Stimulated activated effector memory CD8-positive, alpha-beta T cell treated with anti-CD3 and anti-CD28 coated beads, Interleukin-12 subunit alpha, Interleukin-12 subunit beta, amount 100 ng/mL, for 72 hours (primary cell): ENCODE measurements around the gene NOS1.
"Not testable (repeated sequence)": the region's sequence is repeated elsewhere in the genome, so short reads cannot be mapped to it uniquely, and the experiment has no call there.

Source experiments
- ATAC-seq: fragments of 150-1000 bp; cut with Tn5 transposase; 2 replicates; pipeline ENCODE4 v1.10.0; 2021
- DNase-seq, 2 donors: peaks; one replicate each; pipeline ENCODE4 v3.0.0; 2021 to 2022; ENCODE audit warnings: low spot score in 2 of 2
- H3K27ac Mint-ChIP-seq: one replicate; pipeline ENCODE4 v1.8.0; 2022; ENCODE audit warnings: mild to moderate bottlenecking, mixed read lengths
- H3K36me3 Mint-ChIP-seq: one replicate; pipeline ENCODE4 v1.8.0; 2022; ENCODE audit warnings: mild to moderate bottlenecking, mixed read lengths
- H3K4me1 Mint-ChIP-seq: one replicate; pipeline ENCODE4 v1.8.0; 2022; ENCODE audit warnings: mixed read lengths
- H3K4me3 Mint-ChIP-seq: one replicate; pipeline ENCODE4 v1.8.0; 2022; ENCODE audit warnings: mild to moderate bottlenecking, mixed read lengths
- H3K9me3 Mint-ChIP-seq: one replicate; pipeline ENCODE4 v1.8.0; 2022; ENCODE audit warnings: mixed read lengths

The NOS1 gene

DNA sequence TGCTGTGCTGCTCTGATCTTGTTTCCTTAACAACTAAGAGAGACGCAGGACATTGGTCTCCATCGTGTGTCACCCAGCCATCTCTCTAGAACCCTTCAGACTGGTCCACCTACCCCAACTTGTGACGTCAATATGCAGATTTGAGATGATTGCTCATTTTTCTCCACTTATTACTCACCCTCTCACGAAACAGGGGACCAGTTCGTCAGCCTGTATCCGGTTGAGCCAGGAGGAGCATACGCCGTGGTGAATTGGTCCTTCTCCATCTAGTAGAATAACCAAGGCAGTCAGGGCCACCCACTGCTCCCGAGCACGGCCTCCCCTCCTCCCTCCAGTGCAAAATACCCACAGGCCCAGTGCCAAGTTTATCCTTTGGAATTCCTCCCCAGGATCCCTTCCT lies 134.9 kb downstream of the NOS1 start:
- H3K4me3 Mint-ChIP-seq, result no peak overlapping the region
- ATAC-seq (peak; percentile 42), DNase-seq (no peak)
- H3K36me3 Mint-ChIP-seq, result no peaks in the 10 kb centered on the region
- no peaks in the 10 kb centered on the region for H3K4me1 Mint-ChIP-seq
- no peak overlapping the region for H3K27ac Mint-ChIP-seq
- H3K9me3 Mint-ChIP-seq, result no peaks in the 10 kb centered on the region

DNA sequence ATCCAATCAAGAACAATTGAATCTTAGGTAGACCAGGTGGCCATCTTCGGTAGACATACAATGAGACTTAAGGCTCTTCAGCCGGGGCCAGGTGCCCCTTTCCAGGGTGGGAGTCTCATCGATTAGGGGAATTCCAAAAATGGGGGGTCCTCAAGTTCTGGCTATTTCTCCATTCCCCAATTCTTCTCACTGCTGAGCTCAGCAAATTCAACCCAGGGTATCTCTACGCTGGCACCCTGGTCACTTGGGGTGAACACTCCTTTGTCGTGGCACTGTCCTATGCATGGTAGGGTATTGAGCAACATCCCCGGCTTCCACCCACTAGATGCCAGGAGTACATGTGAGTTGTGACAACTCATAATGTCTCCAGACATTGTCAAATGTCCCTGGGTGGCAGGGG lies 136.2 kb downstream of the NOS1 start:
- H3K4me1 Mint-ChIP-seq, result no peaks in the 10 kb centered on the region
- H3K27ac Mint-ChIP-seq, result no peak overlapping the region
- no peaks in the 10 kb centered on the region for H3K9me3 Mint-ChIP-seq
- no peak overlapping the region for H3K4me3 Mint-ChIP-seq
- no peaks in the 10 kb centered on the region for H3K36me3 Mint-ChIP-seq
- ATAC-seq, result no peak
- DNase-seq, result no peak

DNA sequence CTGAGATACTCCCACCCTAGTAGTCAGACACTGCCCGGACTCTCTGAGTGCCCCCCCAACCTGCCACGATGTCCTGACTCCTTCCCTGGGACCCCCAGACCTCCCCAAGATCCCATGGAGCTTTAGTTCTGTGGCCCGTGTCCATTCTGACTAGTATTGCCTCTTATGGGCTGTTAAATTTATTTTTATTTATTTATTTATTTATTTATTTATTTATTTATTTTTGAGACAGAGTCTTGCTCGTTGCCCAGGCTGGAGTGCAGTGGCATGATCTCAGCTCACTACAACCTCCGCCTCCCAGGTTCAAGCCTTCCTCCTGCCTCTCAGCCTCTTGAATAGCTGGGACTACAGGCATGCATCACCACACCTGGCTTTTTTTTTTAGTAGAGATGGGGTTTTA lies 140.5 kb downstream of the NOS1 start:
- not testable (repeated sequence) for DNase-seq, H3K27ac Mint-ChIP-seq, H3K36me3 Mint-ChIP-seq, H3K4me1 Mint-ChIP-seq, H3K4me3 Mint-ChIP-seq, H3K9me3 Mint-ChIP-seq, ATAC-seq

DNA sequence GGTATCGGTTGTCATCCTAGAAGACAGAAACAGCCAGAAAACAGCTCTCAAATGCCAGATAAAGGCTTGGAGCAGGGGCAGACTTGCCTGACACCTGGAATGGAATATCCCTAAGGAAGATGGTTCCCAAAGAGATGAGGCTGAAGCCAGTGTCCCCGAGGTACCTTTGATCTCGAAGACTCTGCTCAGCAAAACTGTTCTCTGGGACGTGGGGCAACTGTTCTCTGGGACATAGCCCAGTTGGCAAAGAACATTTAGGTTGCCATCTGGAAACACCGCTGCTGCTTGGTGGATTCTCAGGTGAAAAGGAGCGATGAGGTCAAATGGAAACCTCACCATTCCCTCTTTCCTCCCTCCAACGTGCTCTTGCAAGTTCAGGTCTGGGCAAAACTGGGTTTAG lies 143.3 kb downstream of the NOS1 start:
- DNase-seq (no peak), ATAC-seq (no peak)
- H3K36me3 Mint-ChIP-seq, result no peaks in the 10 kb centered on the region
- no peak overlapping the region for H3K4me3 Mint-ChIP-seq
- H3K4me1 Mint-ChIP-seq, result no peaks in the 10 kb centered on the region
- H3K27ac Mint-ChIP-seq, result no peak overlapping the region
- H3K9me3 Mint-ChIP-seq, result no peaks in the 10 kb centered on the region

DNA sequence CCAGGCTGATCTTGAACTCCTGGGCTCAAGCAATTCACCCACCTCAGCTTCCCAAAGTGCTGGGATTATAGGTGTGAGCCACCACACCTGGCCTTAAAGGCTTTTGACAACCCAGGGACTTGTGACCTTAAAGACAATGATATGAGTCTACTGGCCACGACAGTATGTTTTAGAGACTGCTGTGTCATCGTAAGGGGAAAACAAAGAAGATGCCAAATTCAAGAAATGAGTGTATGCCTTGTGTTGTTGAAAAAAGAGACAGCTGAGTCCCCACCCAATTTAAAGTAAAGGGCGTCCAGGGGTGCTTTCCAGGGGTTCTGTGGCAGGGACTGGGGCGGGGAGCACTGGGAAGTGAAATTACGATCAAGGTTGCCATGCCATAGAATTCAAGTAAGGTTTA lies 144.7 kb downstream of the NOS1 start:
- Mint-ChIP-seq H3K36me3 (no peaks in the 10 kb centered on the region), H3K27ac (no peak overlapping the region), H3K4me1 (no peaks in the 10 kb centered on the region), H3K4me3 (no peak overlapping the region), H3K9me3 (no peaks in the 10 kb centered on the region)
- ATAC-seq (no peak), DNase-seq (no peak)

DNA sequence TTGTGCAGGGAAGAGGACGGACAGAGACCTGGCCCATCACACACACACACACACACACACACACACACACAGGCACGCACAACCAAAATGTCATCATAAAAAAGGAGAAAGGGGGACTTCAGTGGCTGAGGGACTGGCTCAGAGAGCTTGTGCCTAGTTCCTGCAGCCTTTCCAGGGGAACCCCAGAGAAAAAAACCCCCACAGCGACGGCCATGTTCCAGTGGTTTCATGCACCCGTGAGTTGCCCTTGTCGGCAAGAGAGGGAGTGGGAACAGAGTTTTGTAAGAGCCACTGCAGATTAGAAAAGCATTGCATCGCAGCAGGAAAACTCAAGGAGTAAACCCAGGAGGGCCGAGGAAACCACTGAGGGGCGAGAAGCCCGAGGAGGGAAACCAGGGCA lies 146.6 kb downstream of the NOS1 start:
- Mint-ChIP-seq H3K4me3 (no peak overlapping the region), H3K27ac (no peak overlapping the region), H3K9me3 (no peaks in the 10 kb centered on the region), H3K4me1 (no peaks in the 10 kb centered on the region), H3K36me3 (no peaks in the 10 kb centered on the region)
- ATAC-seq, result no peak
- DNase-seq, result no peak

DNA sequence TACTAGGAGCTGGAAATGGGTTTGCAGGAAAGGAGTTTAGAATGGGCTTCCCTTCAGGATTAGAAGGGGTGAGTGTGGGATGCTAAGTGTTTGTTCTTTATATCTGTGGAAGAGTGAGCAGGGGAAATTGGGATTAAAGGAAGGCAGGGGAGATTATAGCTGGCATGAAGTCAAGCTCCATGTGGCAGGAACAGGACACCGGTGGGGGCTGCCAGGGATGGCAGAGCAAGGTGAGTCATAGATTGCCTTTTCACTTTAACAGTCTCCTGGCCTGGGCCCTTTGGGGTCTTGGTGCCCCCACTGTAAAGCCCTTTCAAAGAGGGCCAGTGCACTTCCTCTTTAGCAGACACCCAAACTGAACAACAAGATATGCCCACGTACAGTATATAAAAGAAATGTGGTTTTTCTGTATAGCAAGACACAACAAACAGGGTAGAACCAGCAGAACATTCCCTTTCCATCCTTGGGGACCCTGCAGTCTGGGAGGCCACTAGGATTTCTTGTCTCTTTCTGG lies 148.1 kb downstream of the NOS1 start:
- Mint-ChIP-seq H3K27ac (no peak overlapping the region), H3K36me3 (no peaks in the 10 kb centered on the region), H3K4me1 (no peaks in the 10 kb centered on the region), H3K4me3 (no peak overlapping the region), H3K9me3 (no peaks in the 10 kb centered on the region)
- DNase-seq (no peak), ATAC-seq (no peak)

DNA sequence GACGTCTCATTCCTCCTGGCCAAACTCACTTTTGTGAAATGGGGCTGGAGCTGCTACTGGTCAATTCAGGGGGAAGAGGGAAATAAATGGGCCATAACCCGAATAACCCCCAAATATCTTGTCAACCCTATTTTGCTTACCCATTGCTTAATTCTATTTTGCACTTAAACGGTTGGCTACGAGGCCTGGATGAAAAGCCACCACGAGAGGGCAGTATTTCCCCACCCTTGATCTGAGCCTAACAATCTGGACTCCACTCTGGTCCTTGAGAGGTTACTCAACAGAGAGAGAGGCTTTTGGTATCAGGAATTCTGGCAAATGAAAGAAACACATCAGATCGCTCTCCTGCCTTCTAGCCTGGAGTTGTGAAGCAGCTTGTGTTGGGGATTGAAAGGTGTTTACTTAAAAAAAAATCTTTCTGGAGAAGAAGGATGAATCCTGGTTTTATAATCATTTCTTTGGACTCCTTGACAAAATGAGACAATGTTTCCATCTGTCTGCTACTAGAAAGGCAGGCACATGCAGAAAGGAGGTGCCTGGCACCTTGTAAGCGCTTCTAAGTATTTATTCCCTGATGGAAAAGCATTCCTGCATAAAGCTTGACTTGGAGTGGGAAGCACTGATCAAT lies 148.7 kb downstream of the NOS1 start:
- no peak overlapping the region for H3K27ac Mint-ChIP-seq
- H3K4me1 Mint-ChIP-seq, result no peaks in the 10 kb centered on the region
- peak; percentile 41 to 79 for DNase-seq
- H3K9me3 Mint-ChIP-seq, result no peaks in the 10 kb centered on the region
- no peaks in the 10 kb centered on the region for H3K36me3 Mint-ChIP-seq
- ATAC-seq, result peak; percentile 66
- no peak overlapping the region for H3K4me3 Mint-ChIP-seq

DNA sequence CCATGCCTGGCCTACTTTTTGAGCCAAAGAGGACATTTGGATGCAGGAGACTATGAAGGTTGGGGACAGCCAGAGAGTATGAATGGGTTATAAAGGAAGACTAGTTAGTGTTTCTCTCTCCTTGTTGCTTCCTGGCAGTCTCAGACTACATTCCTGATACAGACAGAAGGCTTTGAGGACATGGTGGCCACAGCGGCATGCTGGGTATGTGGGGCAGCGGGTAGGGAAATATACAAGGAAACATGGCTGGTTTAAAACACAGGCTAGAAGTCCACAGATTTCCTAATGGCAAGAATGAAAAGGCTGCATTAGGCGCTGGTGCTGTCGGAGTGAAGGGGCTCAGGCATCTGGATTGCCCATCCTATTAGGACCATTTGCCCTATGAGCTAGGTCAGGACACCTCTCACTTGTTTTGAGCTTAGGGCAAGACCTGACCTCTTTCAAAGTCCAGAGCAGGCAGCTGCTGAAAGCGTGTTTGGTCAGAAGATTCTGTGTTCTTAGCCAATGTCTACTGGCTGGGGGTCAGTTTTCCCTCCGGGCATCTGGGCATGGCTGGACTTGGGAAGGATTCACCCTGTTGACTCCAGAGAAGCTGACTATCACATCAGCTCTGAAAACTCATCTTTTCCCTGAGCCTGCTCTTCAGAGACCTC lies 151.0 kb downstream of the NOS1 start:
- Mint-ChIP-seq H3K27ac (no peak overlapping the region), H3K4me1 (no peaks in the 10 kb centered on the region), H3K36me3 (no peaks in the 10 kb centered on the region), H3K4me3 (no peak overlapping the region), H3K9me3 (no peaks in the 10 kb centered on the region)
- no peak for DNase-seq
- no peak for ATAC-seq

DNA sequence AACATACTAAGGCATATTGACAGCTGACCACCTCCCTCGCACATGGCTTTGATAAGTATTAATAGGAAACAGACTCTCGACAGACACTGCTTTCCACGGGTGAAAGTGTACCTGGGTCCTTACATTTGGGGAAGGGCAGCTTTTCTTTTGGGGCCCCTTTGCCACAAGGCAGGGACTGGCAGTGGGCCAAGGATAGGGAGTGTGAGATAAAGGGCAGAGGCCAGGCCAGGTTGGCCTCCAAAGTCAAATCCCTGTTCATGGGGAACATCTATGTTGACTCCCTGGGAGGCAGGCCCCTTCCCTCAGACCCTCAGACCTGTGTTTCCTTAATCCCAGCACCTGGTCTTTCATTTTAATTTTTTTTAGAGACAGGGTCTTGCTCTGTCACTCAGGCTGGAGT lies 151.8 kb downstream of the NOS1 start:
- Mint-ChIP-seq H3K36me3 (no peaks in the 10 kb centered on the region), H3K4me3 (no peak overlapping the region), H3K4me1 (no peaks in the 10 kb centered on the region), H3K9me3 (no peaks in the 10 kb centered on the region), H3K27ac (no peak overlapping the region)
- DNase-seq, result no peak
- no peak for ATAC-seq

DNA sequence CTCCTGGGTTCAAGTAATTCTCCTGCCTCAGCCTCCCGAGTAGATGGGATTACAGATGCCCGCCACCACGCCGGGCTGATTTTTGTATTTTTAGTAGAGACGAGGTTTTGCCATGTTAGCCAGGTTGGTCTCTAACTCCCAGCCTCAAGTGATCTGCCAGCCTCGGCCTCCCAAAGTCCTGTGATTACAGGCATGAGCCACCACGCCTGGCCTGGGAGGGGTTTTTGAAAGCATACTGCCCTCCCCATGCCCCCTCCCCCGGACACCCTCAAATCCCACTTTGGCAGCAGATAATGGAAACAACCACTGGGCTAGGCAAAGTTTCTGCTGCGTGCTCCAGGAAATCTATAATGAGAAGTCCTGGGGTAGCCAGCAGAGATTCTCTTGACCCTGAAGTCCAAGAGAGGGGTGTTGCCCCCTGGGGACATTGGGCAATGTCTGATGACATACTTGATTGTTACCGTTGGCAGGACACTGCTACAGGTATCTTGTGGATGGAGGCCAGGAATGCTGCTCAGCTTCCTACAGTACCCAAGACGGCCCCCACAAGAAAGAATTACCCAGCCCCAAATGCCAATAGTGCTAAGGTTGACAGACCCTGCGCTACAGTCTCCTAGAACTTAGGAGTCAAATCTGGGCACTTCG lies 152.5 kb downstream of the NOS1 start:
- H3K4me1 Mint-ChIP-seq, result no peaks in the 10 kb centered on the region
- no peaks in the 10 kb centered on the region for H3K9me3 Mint-ChIP-seq
- no peaks in the 10 kb centered on the region for H3K36me3 Mint-ChIP-seq
- no peak overlapping the region for H3K4me3 Mint-ChIP-seq
- DNase-seq (no peak), ATAC-seq (no peak)
- no peak overlapping the region for H3K27ac Mint-ChIP-seq

DNA sequence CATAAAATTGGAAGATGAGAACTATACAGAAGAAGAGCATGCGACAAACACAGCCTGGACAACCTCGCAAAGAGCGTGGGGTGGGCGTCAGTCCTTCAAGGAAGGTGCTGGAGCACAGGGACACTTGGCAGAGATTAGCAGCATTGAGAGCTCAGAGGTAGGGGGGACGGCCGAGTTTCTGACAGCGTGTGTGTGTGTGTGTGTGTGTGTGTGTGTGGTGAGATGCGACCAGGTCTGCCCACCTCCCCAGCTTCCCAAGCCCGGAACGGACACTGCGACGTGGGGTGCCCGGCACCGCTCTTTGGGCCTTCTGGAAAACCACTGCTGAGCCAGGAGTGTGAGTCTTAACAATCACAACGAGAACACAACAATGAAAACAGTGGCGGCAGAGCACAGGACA lies 153.2 kb downstream of the NOS1 start:
- Mint-ChIP-seq H3K4me1 (no peaks in the 10 kb centered on the region), H3K27ac (peak overlapping the region; percentile 27), H3K36me3 (no peaks in the 10 kb centered on the region), H3K4me3 (no peak overlapping the region), H3K9me3 (no peaks in the 10 kb centered on the region)
- no peak for DNase-seq
- no peak for ATAC-seq

DNA sequence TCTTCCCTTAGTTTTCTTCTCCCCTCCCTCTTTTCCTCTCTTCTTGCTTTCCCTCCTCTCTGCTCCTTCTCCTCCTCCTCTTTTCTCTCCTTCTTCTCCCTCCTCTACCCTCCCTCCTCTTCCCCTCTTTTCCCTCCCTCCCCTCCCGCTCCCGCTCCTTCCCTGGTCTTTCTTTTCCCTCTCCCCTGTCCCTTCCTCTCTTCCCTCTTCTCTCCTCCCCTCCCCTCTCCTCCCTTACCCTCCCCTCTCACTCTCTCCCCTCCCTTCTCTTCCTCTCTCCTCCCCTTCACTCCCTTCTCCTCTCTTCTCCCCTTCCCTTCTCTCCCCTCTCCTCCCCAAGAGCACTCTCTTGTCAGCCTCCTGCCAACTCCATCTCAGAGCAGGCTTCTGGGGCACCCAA lies 153.8 kb downstream of the NOS1 start:
- H3K4me3 Mint-ChIP-seq, result no peak overlapping the region
- H3K9me3 Mint-ChIP-seq, result no peaks in the 10 kb centered on the region
- DNase-seq (no peak), ATAC-seq (no peak)
- peak overlapping the region; percentile 27 for H3K27ac Mint-ChIP-seq
- H3K36me3 Mint-ChIP-seq, result no peaks in the 10 kb centered on the region
- no peaks in the 10 kb centered on the region for H3K4me1 Mint-ChIP-seq

DNA sequence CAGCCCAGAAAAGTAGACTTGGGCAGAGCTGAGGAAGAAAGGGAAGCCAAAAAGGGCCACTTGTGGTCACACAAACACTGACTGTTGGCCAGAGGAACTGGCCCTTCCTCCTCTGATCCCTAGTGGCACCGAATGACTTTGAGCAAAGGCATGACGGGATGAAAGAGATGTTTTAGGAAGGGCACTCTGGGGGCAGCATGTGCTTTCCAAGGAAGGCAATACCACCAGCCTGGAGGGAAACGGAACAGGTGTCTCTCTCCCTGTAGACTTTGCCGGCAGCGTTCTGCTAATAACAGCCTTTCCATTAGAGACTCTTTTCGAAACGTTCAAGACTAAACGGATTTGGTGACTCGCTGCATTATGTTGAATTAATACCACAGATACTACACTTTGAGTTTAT lies 158.9 kb downstream of the NOS1 start:
- Mint-ChIP-seq H3K27ac (no peak overlapping the region), H3K4me1 (no peaks in the 10 kb centered on the region), H3K4me3 (no peak overlapping the region), H3K36me3 (no peaks in the 10 kb centered on the region), H3K9me3 (no peaks in the 10 kb centered on the region)
- DNase-seq (no peak), ATAC-seq (no peak)

DNA sequence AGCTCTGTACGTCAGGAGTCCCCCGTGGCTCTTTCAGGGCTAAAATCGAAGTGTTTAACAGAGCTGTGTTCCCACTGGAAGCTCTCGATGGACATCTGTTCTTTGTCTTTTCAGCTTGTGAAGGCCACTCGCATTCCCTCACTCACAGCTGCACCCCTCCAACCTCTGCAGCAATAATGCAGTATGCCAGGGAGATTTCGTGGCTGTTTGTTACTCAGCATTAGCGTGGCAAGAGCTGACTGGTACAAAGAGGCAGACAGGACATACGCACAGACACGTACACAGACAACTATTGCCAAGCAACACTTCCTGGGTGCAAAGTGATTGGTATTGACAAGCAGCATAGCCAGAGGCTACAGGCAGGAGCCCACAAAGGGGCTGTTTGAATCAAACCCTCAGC lies 159.4 kb downstream of the NOS1 start:
- Mint-ChIP-seq H3K4me3 (no peak overlapping the region), H3K4me1 (no peaks in the 10 kb centered on the region), H3K9me3 (no peaks in the 10 kb centered on the region), H3K36me3 (no peaks in the 10 kb centered on the region), H3K27ac (no peak overlapping the region)
- no peak for ATAC-seq
- no peak for DNase-seq
